COLO668 (cell line): ENCODE measurements around the gene GALT.

Experiments
- DNase-seq: peaks from one replicate; lab custom pipeline; 2025; ENCODE audit not compliant: unreplicated experiment; lab: John Stamatoyannopoulos, UW

The GALT gene

GRCh38 chr9:34646211-34647083 lies at the start of gene GALT:
Gene GALT, plus strand, starts transcription at chr9:34646675. Its CDS starts 30 bp downstream, at chr9:34646705.
- peak; percentile 95 for DNase-seq

GRCh38 chr9:34599546-34599945 lies 46.9 kb upstream of the GALT start:
- DNase-seq = no peak

GRCh38 chr9:34600908-34601307 lies 45.6 kb upstream of the GALT start:
- no peak for DNase-seq

GRCh38 chr9:34601937-34602573 lies 44.4 kb upstream of the GALT start:
- DNase-seq = no peak

- peak; percentile 74 for DNase-seq
Observed at GRCh38 chr9:34603610-34604231, 42.8 kb upstream of the GALT start.

GRCh38 chr9:34606190-34606589 lies 40.3 kb upstream of the GALT start:
- no peak for DNase-seq

- DNase-seq = peak; percentile 34
Observed at GRCh38 chr9:34606905-34607304, 39.6 kb upstream of the GALT start.

GRCh38 chr9:34607331-34607730 lies 39.1 kb upstream of the GALT start:
- DNase-seq = no peak

- no peak for DNase-seq
Observed at GRCh38 chr9:34610434-34611206, 35.9 kb upstream of the GALT start.

GRCh38 chr9:34611251-34611810 lies 35.1 kb upstream of the GALT start:
- DNase-seq = no peak

GRCh38 chr9:34611811-34612787 lies 34.4 kb upstream of the GALT start, which contains the start of gene RPP25L:
Gene RPP25L, minus strand, starts transcription at chr9:34612097. Its CDS starts 801 bp downstream, at chr9:34611296.
- peak; percentile 94 for DNase-seq

GRCh38 chr9:34612788-34613390 lies 33.6 kb upstream of the GALT start:
- DNase-seq = peak; percentile 73

- no peak for DNase-seq
Observed at GRCh38 chr9:34615132-34615531, 31.3 kb upstream of the GALT start.

GRCh38 chr9:34620061-34620994 lies 26.1 kb upstream of the GALT start, which contains the start of gene DCTN3:
Gene DCTN3, minus strand, starts transcription at chr9:34620495. Its CDS starts 31 bp downstream, at chr9:34620464.
- DNase-seq = peak; percentile 90

GRCh38 chr9:34623374-34624235 lies 22.9 kb upstream of the GALT start:
- no peak for DNase-seq

GRCh38 chr9:34624475-34625185 lies 21.8 kb upstream of the GALT start:
- no peak for DNase-seq

- DNase-seq = no peak
Observed at GRCh38 chr9:34625186-34625486, 21.3 kb upstream of the GALT start.
